ENCODE data around the gene LACC1. TPM values are rescaled to one million over a fixed set of nuclear protein-coding genes. Genes with fewer than 3 reads are reported as not detected.

LACC1 gene
- total and polyA plus RNA-seq, 2 of the 13 experiments (the other 11 are each of a cell fraction or from before 2014, with no cell fraction given), result 0.92 to 1.7 TPM

DNA sequence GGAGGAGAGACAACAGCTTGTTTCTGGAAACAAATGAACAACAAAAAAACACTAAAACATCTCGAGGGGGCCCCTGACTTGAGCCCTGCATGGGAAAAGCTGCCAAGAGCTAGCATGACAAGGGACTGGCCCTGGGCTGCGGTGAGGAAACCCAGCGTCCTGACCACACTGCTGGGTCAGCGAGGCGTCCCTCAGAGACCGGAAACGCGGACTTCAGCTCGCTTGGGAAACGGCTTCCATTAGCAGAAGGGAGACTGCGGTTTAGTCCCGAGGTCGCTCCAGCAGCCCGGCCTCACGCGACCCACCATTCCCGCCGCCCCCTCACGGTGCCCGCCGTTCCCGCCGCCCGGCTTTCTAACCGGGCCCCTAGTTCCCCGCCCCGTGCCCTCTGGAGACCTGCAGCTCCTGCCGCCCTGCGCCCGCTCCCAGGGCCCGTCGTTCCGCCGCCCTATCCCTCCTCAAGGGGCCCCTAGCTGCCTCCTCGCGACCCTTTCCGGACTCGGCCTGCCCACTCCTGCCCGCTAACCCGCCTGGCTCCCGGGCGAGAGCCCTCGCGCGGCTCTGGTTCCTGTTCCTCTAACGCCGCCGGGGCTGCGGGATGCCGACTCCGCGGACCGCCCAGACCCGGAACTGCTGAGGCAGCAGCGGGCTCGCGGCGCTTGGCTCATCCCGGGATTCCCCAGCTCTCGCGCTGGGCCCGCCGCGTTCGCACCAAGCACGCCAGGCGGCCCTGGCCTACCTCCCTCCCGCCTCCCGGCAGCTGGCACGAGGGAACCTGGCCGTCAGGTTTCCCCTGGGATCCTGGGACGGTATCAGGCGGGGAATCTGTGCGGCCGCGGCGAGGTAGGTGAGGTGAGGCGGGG lies 581 bp upstream of the LACC1 start, which contains the start of gene CCDC122 (continued):
- TF ChIP-seq KAT7 (CRISPR knock-in tag; IDR thresholded peaks at IDR 0.05; ENCODE audit: borderline replicate concordance) (peak; percentile 26; the same call in 1 of the 2 replicates), NFRKB (IDR thresholded peaks at IDR 0.05) (no peak), CBX5 (CRISPR knock-in tag; IDR thresholded peaks at IDR 0.05; ENCODE audit: borderline replicate concordance) (no peak; the same call in 1 of the 2 replicates), REL (CRISPR knock-in tag; conservative IDR thresholded peaks at IDR 0.05) (peak; percentile 78), CENPX (CRISPR knock-in tag; IDR thresholded peaks at IDR 0.05) (no peak), ZNF24 (IDR thresholded peaks at IDR 0.05) (no peak), RXRB (CRISPR knock-in tag; IDR thresholded peaks at IDR 0.05; ENCODE audit: borderline replicate concordance) (no peak), ZNF576 (CRISPR knock-in tag; IDR thresholded peaks at IDR 0.05) (no peak), FOXA1 (IDR thresholded peaks at IDR 0.05) (no peak), FOXA1 (CRISPR knock-in tag; IDR thresholded peaks at IDR 0.05) (no peak), KDM1A (CRISPR knock-in tag; IDR thresholded peaks at IDR 0.05) (no peak), NPAS2 (CRISPR knock-in tag; IDR thresholded peaks at IDR 0.05; ENCODE audit: borderline replicate concordance) (no peak), ZIK1 (CRISPR knock-in tag; IDR thresholded peaks at IDR 0.05; ENCODE audit: borderline replicate concordance, low read depth) (peak; percentile 77; the same call in 1 of the 2 replicates), SKIL (CRISPR knock-in tag; IDR thresholded peaks at IDR 0.05; ENCODE audit: borderline replicate concordance) (peak; percentile 57; the same call in 1 of the 2 replicates), ZNF616 (CRISPR knock-in tag; IDR thresholded peaks at IDR 0.05; ENCODE audit: low read depth) (peak; percentile 54; the same call in 1 of the 2 replicates)
- TF ChIP-seq, protein P1, sequence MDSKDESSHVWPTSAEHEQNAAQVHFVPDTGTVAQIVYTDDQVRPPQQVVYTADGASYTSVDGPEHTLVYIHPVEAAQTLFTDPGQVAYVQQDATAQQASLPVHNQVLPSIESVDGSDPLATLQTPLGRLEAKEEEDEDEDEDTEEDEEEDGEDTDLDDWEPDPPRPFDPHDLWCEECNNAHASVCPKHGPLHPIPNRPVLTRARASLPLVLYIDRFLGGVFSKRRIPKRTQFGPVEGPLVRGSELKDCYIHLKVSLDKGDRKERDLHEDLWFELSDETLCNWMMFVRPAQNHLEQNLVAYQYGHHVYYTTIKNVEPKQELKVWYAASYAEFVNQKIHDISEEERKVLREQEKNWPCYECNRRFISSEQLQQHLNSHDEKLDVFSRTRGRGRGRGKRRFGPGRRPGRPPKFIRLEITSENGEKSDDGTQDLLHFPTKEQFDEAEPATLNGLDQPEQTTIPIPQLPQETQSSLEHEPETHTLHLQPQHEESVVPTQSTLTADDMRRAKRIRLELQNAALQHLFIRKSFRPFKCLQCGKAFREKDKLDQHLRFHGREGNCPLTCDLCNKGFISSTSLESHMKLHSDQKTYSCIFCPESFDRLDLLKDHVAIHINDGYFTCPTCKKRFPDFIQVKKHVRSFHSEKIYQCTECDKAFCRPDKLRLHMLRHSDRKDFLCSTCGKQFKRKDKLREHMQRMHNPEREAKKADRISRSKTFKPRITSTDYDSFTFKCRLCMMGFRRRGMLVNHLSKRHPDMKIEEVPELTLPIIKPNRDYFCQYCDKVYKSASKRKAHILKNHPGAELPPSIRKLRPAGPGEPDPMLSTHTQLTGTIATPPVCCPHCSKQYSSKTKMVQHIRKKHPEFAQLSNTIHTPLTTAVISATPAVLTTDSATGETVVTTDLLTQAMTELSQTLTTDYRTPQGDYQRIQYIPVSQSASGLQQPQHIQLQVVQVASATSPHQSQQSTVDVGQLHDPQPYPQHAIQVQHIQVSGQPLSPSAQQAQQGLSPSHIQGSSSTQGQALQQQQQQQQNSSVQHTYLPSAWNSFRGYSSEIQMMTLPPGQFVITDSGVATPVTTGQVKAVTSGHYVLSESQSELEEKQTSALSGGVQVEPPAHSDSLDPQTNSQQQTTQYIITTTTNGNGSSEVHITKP (CRISPR knock-in tag; IDR thresholded peaks at IDR 0.05; ENCODE audit: low read depth), result no peak
- TF ChIP-seq, protein P2, sequence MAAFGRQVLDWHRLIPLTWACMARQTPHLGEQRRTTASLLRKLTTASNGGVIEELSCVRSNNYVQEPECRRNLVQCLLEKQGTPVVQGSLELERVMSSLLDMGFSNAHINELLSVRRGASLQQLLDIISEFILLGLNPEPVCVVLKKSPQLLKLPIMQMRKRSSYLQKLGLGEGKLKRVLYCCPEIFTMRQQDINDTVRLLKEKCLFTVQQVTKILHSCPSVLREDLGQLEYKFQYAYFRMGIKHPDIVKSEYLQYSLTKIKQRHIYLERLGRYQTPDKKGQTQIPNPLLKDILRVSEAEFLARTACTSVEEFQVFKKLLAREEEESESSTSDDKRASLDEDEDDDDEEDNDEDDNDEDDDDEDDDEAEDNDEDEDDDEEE (CRISPR knock-in tag; IDR thresholded peaks at IDR 0.05), result peak; percentile 88; the same call in 1 of the 2 replicates
- TF ChIP-seq, protein P3, sequence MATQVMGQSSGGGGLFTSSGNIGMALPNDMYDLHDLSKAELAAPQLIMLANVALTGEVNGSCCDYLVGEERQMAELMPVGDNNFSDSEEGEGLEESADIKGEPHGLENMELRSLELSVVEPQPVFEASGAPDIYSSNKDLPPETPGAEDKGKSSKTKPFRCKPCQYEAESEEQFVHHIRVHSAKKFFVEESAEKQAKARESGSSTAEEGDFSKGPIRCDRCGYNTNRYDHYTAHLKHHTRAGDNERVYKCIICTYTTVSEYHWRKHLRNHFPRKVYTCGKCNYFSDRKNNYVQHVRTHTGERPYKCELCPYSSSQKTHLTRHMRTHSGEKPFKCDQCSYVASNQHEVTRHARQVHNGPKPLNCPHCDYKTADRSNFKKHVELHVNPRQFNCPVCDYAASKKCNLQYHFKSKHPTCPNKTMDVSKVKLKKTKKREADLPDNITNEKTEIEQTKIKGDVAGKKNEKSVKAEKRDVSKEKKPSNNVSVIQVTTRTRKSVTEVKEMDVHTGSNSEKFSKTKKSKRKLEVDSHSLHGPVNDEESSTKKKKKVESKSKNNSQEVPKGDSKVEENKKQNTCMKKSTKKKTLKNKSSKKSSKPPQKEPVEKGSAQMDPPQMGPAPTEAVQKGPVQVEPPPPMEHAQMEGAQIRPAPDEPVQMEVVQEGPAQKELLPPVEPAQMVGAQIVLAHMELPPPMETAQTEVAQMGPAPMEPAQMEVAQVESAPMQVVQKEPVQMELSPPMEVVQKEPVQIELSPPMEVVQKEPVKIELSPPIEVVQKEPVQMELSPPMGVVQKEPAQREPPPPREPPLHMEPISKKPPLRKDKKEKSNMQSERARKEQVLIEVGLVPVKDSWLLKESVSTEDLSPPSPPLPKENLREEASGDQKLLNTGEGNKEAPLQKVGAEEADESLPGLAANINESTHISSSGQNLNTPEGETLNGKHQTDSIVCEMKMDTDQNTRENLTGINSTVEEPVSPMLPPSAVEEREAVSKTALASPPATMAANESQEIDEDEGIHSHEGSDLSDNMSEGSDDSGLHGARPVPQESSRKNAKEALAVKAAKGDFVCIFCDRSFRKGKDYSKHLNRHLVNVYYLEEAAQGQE (IDR thresholded peaks at IDR 0.05; ENCODE audit: borderline replicate concordance in 1 of 2, low read depth in 1 of 2, low read length in 2 of 2), result no peak

Data from HepG2 (cell line).